ENCODE results near the gene IFT20. TPM values are rescaled to one million over a fixed set of nuclear protein-coding genes. Genes with fewer than 3 reads are reported as not detected.

Gene IFT20
- total and polyA plus RNA-seq, 4 donors = 29.5 to 74.1 (median 35.8) TPM

GRCh38 chr17:28346746-28347246 lies 11.5 kb upstream of the IFT20 start:
- H3K27me3 ChIP-seq (ENCODE audit: control insufficient read depth in 3 of 3, insufficient read depth in 3 of 3, low read length in 2 of 3) = no peaks in the 10 kb centered on the region
- H3K4me3 ChIP-seq = no peak overlapping the region
- TF ChIP-seq CTCF (IDR thresholded peaks at IDR 0.05; ENCODE audit: control extremely low read depth, extremely low read depth) = no peak
- DNase-seq (no peak), ATAC-seq (ENCODE audit: insufficient read depth, low FRiP score) (no peak)
- H3K27ac ChIP-seq (ENCODE audit: low read depth in 1 of 2, low read length in 1 of 2) = no peak overlapping the region
- H3K4me1 ChIP-seq (ENCODE audit: control insufficient read depth in 5 of 5, insufficient read depth in 5 of 5, low read length in 5 of 5) = peaks cover 0 to 4% (median 0%) of the 10 kb centered on the region in 5 donors
- 62 to 85% methylated on average over 7 of the region's 7 CpGs for WGBS, 2 donors
- peaks cover 24 to 70% (median 64%) of the 10 kb centered on the region in 4 donors for H3K36me3 ChIP-seq (ENCODE audit: control insufficient read depth in 4 of 4, insufficient read depth in 4 of 4, low read length in 4 of 4)
- no peak overlapping the region for H3K9ac ChIP-seq (ENCODE audit: insufficient read depth in 1 of 2, low read length in 2 of 2)
- H3K9me3 ChIP-seq (ENCODE audit: control insufficient read depth in 4 of 4, insufficient read depth in 3 of 4, low read length in 3 of 4) = no peaks in the 10 kb centered on the region

- DNase-seq = no peak
- WGBS, 2 donors = 85 to 91% methylated on average over 2 of the region's 2 CpGs
- Histone ChIP-seq H3K4me1 (ENCODE audit: control insufficient read depth in 5 of 5, insufficient read depth in 5 of 5, low read length in 5 of 5) (peaks cover 0 to 4% (median 0%) of the 10 kb centered on the region in 5 donors), H3K9me3 (ENCODE audit: control insufficient read depth in 4 of 4, insufficient read depth in 3 of 4, low read length in 3 of 4) (no peaks in the 10 kb centered on the region), H3K27ac (ENCODE audit: low read depth in 1 of 2, low read length in 1 of 2) (peak overlapping the region in 1 of 2 donors; percentile 16), H3K36me3 (ENCODE audit: control insufficient read depth in 4 of 4, insufficient read depth in 4 of 4, low read length in 4 of 4) (peaks cover 24 to 70% (median 64%) of the 10 kb centered on the region in 4 donors), H3K9ac (ENCODE audit: insufficient read depth in 1 of 2, low read length in 2 of 2) (no peak overlapping the region), H3K4me3 (no peak overlapping the region), H3K27me3 (ENCODE audit: control insufficient read depth in 3 of 3, insufficient read depth in 3 of 3, low read length in 2 of 3) (no peaks in the 10 kb centered on the region)
- TF ChIP-seq CTCF (IDR thresholded peaks at IDR 0.05; ENCODE audit: control extremely low read depth, extremely low read depth) = no peak
- ATAC-seq (ENCODE audit: insufficient read depth, low FRiP score) = no peak
Measured at GRCh38 chr17:28346199-28346580, 10.9 kb upstream of the IFT20 start.

- Histone ChIP-seq H3K36me3 (ENCODE audit: control insufficient read depth in 4 of 4, insufficient read depth in 4 of 4, low read length in 4 of 4) (peaks cover 24 to 72% (median 63%) of the 10 kb centered on the region in 4 donors), H3K9ac (ENCODE audit: insufficient read depth in 1 of 2, low read length in 2 of 2) (no peak overlapping the region), H3K4me1 (ENCODE audit: control insufficient read depth in 5 of 5, insufficient read depth in 5 of 5, low read length in 5 of 5) (peaks cover 0 to 4% (median 0%) of the 10 kb centered on the region in 5 donors), H3K9me3 (ENCODE audit: control insufficient read depth in 4 of 4, insufficient read depth in 3 of 4, low read length in 3 of 4) (no peaks in the 10 kb centered on the region), H3K27me3 (ENCODE audit: control insufficient read depth in 3 of 3, insufficient read depth in 3 of 3, low read length in 2 of 3) (no peaks in the 10 kb centered on the region), H3K27ac (ENCODE audit: low read depth in 1 of 2, low read length in 1 of 2) (peak overlapping the region in 1 of 2 donors; percentile 4), H3K4me3 (no peak overlapping the region)
- DNase-seq (peak in 1 of 3 donors; percentile 18), ATAC-seq (ENCODE audit: insufficient read depth, low FRiP score) (no peak)
- TF ChIP-seq CTCF (IDR thresholded peaks at IDR 0.05; ENCODE audit: control extremely low read depth, extremely low read depth) = no peak
- 59 to 80% methylated on average over 13 of the region's 13 CpGs for WGBS, 2 donors
Measured at GRCh38 chr17:28345419-28346198, 10.3 kb upstream of the IFT20 start.

All from lung (tissue), 12 donors.